HCEC 1CT (cell line): Measurements from ENCODE around the gene MYH2.

Experiments
- DNase-seq: peaks from one replicate; pipeline ENCODE4 v3.0.0-alpha.2; 2017

Gene MYH2

GRCh38 chr17:10513299-10514067 is 36.0 kb downstream of the MYH2 start:
- DNase-seq = no peak

- DNase-seq = no peak
Measured at GRCh38 chr17:10512856-10513255, 36.6 kb downstream of the MYH2 start.

- DNase-seq = no peak
Measured at GRCh38 chr17:10499950-10500349, 49.5 kb downstream of the MYH2 start.

GRCh38 chr17:10492004-10492403 is 57.5 kb downstream of the MYH2 start:
- DNase-seq = no peak

GRCh38 chr17:10482252-10482651 is 67.2 kb downstream of the MYH2 start:
- DNase-seq = no peak

GRCh38 chr17:10477701-10478100 is 71.8 kb downstream of the MYH2 start:
- DNase-seq = no peak

- DNase-seq = no peak
Measured at GRCh38 chr17:10474536-10474935, 74.9 kb downstream of the MYH2 start.

GRCh38 chr17:10471858-10472257 is 77.6 kb downstream of the MYH2 start:
- DNase-seq = no peak
